Uterus (tissue), 4 donors: ENCODE data around the gene HSFX4. TPM values are rescaled to one million over a fixed set of nuclear protein-coding genes. Genes with fewer than 3 reads are reported as not detected.
"Not testable (repeated sequence)": the region's sequence is repeated elsewhere in the genome, so short reads cannot be mapped to it uniquely, and the experiment has no call there.

Source experiments
- DNase-seq, 2 donors: peaks; one replicate each; pipeline ENCODE4 v3.0.0-alpha.2; 2019 to 2020
- H3K27ac ChIP-seq, 2 donors: fragments of 200-600 bp; sonication (generic); 1 replicate in 1 of 2; 2 replicates in 1 of 2; pipeline ENCODE4 v1.5.1; 2016 to 2018
- H3K27me3 ChIP-seq, 2 donors: fragments of 200-600 bp; sonication (generic); one replicate each; pipeline ENCODE4 v1.5.1; 2018 to 2019; ENCODE audit warnings: control low read depth in 1 of 2
- H3K36me3 ChIP-seq, 2 donors: fragments of 200-600 bp; sonication (generic); one replicate each; pipeline ENCODE4 v1.5.1; 2019; ENCODE audit warnings: control low read depth in 1 of 2
- H3K4me1 ChIP-seq, 2 donors: fragments of 200-600 bp; sonication (generic); one replicate each; pipeline ENCODE4 v1.5.1; 2018 to 2019; ENCODE audit warnings: control low read depth in 1 of 2
- H3K4me3 ChIP-seq, 2 donors: fragments of 200-600 bp; sonication (generic); 1 replicate in 1 of 2; 2 replicates in 1 of 2; pipeline ENCODE4 v1.5.1; 2018 to 2019; ENCODE audit warnings: mild to moderate bottlenecking in 1 of 2
- H3K9me3 ChIP-seq, 2 donors: fragments of 200-600 bp; sonication (generic); one replicate each; pipeline ENCODE4 v1.5.1; 2019; ENCODE audit warnings: control low read depth in 1 of 2
- POLR2A ChIP-seq, 2 donors: fragments of 450-650 bp; IDR thresholded peaks; one replicate each; pipeline ENCODE4 v1.6.1; 2016; ENCODE audit warnings: antibody characterized with exemption in 2 of 2, mild to moderate bottlenecking in 1 of 2, moderate library complexity in 1 of 2
- intact Hi-C: fragments of 100-400 bp; cut with DNase I; formaldehyde crosslinking; loops from one replicate; pipeline ENCODE4 v1.15.1; 2023; ENCODE audit warnings: low total_unique reads
- total RNA-seq, 4 donors: library from RNA; depleted of rRNA in 3 of 4; stranded (reverse); fragments of >200 nt in 3 of 4; gene quantifications; one replicate each; pipeline versions ENCODE4 v1.1.0 to v1.2.4, GENCODE V29; 2014 to 2023
- TF ChIP-seq, protein P1 (sequence below), 4 experiments: fragments of 200-600 bp in 2 of 4; fragments of 450-650 bp in 2 of 4; sonication (generic) in 2 of 4; IDR thresholded peaks; one replicate each; pipeline ENCODE4 v1.5.1; 2016 to 2019; ENCODE audit warnings: antibody characterized with exemption in 4 of 4, mild to moderate bottlenecking in 2 of 4, moderate library complexity in 1 of 4
- donor health status: DM: yes; HTN: yes; CAD: no.

HSFX4 gene
- total RNA-seq, 4 donors from 2014 or later: not detected

DNA sequence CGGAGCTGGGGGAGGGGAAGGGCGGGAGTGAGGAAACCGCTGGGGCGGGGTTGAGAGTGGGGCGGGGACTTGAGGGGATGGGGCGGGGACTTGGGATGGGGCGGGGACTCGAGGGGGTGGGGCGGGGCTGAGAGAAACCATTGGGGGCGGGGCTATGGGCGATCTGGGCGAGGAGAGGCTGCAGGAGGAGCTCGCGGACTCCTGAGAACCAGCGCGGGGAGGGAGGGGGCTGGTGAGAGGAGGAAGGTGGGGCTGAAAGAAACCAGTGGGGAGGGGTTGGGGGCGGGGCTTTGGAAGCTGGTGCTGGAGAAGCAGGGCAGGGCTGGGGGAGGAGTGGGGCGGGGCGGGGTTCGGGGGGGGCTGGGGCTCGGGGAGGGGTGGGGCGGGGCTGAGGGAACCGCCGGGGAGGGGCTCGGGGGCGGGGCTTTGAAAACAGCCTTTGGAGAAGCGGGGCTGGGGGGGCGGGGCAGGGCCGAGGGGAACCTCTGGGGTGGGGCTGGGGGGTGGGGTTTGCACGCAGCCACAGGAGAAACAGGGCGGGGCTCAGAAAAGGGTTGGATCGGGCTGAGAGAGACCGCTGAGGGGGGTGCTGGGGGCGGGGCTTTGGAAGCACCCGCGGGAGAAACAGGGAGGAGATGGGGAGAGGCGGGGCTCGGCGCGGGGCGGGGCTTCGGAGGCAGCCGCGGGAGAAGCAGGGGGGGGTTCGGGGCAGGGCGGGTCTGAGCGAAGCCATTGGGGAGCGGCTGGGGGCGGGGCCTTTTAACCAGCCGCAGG is 9.7 kb downstream of the HSFX4 start:
- H3K27me3 ChIP-seq: no peaks in the 10 kb centered on the region
- H3K4me3 ChIP-seq: peak overlapping the region; percentile 33 to 64
- H3K4me1 ChIP-seq: peaks cover 0 to 3% of the 10 kb centered on the region in 2 donors
- no peaks in the 10 kb centered on the region for H3K36me3 ChIP-seq
- peak; percentile 94 to 98 for DNase-seq
- TF ChIP-seq, protein P1, sequence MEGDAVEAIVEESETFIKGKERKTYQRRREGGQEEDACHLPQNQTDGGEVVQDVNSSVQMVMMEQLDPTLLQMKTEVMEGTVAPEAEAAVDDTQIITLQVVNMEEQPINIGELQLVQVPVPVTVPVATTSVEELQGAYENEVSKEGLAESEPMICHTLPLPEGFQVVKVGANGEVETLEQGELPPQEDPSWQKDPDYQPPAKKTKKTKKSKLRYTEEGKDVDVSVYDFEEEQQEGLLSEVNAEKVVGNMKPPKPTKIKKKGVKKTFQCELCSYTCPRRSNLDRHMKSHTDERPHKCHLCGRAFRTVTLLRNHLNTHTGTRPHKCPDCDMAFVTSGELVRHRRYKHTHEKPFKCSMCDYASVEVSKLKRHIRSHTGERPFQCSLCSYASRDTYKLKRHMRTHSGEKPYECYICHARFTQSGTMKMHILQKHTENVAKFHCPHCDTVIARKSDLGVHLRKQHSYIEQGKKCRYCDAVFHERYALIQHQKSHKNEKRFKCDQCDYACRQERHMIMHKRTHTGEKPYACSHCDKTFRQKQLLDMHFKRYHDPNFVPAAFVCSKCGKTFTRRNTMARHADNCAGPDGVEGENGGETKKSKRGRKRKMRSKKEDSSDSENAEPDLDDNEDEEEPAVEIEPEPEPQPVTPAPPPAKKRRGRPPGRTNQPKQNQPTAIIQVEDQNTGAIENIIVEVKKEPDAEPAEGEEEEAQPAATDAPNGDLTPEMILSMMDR (IDR thresholded peaks at IDR 0.05): no peak
- TF ChIP-seq POLR2A (IDR thresholded peaks at IDR 0.05): no peak
- H3K27ac ChIP-seq: peak overlapping the region; percentile 87 to 97
- no peaks in the 10 kb centered on the region for H3K9me3 ChIP-seq
- intact Hi-C loops: no loop called here

- Histone ChIP-seq H3K36me3 (no peaks in the 10 kb centered on the region), H3K27me3 (no peaks in the 10 kb centered on the region), H3K9me3 (no peaks in the 10 kb centered on the region), H3K4me3 (peak overlapping the region; percentile 33 to 52), H3K4me1 (peaks cover 0 to 3% of the 10 kb centered on the region in 2 donors), H3K27ac (peak overlapping the region; percentile 84 to 97)
- intact Hi-C loops: no loop called here
- DNase-seq: no peak
- no peak for TF ChIP-seq POLR2A (IDR thresholded peaks at IDR 0.05)
- TF ChIP-seq, protein P1 (IDR thresholded peaks at IDR 0.05): no peak
These were observed 10.2 kb downstream of the HSFX4 start for GRCh38 chrX:149939655-149939904.

GRCh38 chrX:149939905-149940673 is 10.7 kb downstream of the HSFX4 start:
- no peaks in the 10 kb centered on the region for H3K27me3 ChIP-seq
- peak overlapping the region; percentile 84 to 97 for H3K27ac ChIP-seq
- intact Hi-C loops: no loop called here
- no peaks in the 10 kb centered on the region for H3K36me3 ChIP-seq
- TF ChIP-seq, protein P1 (IDR thresholded peaks at IDR 0.05): no peak
- peak; percentile 38 to 43 for TF ChIP-seq POLR2A (IDR thresholded peaks at IDR 0.05)
- DNase-seq: peak; percentile 94 to 98
- no peaks in the 10 kb centered on the region for H3K9me3 ChIP-seq
- peak overlapping the region; percentile 33 to 52 for H3K4me3 ChIP-seq
- peaks cover 0 to 3% of the 10 kb centered on the region in 2 donors for H3K4me1 ChIP-seq

- TF ChIP-seq, protein P1 (IDR thresholded peaks at IDR 0.05): peak; percentile 21 to 70 (median 58)
- DNase-seq, H3K27me3 ChIP-seq, intact Hi-C loops, H3K36me3 ChIP-seq, H3K4me1 ChIP-seq, H3K4me3 ChIP-seq, H3K9me3 ChIP-seq: not testable (repeated sequence)
- peak overlapping the region in 1 of 2 donors; percentile 64 for H3K27ac ChIP-seq
These were observed 11.3 kb downstream of the HSFX4 start for GRCh38 chrX:149940674-149941024.

DNA sequence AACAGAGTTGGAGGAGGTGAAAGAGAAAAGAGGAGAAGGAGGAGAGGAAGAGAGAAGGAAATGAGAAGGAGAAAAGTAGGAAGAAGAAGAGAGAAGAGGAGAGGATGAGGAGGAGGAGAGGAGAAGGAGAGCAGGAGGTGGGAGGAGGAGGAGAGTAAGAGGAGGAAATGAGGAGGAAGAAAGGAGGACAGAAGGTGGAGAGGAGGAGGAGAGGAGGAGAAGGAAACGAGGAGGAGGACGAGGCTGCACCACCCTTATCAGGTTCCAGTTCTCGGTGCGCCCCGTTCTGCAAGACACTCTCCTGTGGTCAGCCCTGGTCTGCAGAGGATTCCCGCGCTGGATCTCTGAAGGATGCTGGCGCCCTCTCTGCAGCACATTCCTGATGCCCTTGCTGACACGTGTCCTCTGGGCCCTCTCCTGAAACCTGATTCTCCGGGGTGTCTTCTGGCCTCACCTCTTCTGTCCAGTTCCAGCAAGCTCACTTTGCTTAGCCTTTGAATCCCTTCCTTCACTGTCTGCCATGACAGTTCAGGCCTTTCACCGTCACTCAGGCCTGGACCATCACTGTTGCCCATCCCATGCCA is 15.8 kb downstream of the HSFX4 start:
- H3K9me3 ChIP-seq, DNase-seq, H3K27ac ChIP-seq, H3K4me3 ChIP-seq, intact Hi-C loops, H3K27me3 ChIP-seq, H3K4me1 ChIP-seq, H3K36me3 ChIP-seq: not testable (repeated sequence)

DNA sequence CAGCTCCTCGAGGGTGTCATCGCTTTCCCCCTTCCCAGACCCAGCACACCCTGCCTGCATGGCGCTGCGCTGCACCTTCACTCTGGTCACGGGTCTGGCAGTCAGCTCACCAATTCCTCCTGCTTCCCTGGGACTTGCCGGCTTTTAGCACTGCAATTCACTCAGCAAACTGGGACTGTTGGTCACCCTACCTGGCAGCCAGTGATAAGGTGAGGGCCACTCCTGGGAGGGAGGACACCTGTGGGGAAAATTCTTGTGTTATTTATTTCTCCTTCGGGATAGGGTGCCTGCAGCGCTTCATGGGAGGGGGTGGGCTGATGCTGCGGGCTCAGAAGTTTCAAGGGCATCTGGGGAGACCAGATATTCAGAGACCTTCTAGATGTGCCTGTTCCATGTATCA is 16.4 kb downstream of the HSFX4 start:
- H3K4me1 ChIP-seq, DNase-seq, H3K9me3 ChIP-seq, H3K27ac ChIP-seq, H3K4me3 ChIP-seq, intact Hi-C loops, H3K36me3 ChIP-seq, H3K27me3 ChIP-seq: not testable (repeated sequence)

- H3K27ac ChIP-seq, intact Hi-C loops, H3K4me3 ChIP-seq, H3K27me3 ChIP-seq, H3K9me3 ChIP-seq, H3K4me1 ChIP-seq, DNase-seq, H3K36me3 ChIP-seq: not testable (repeated sequence)
These were observed 17.6 kb downstream of the HSFX4 start for GRCh38 chrX:149946932-149947331.
